Measurements from ENCODE around the gene FSTL4.

DNA sequence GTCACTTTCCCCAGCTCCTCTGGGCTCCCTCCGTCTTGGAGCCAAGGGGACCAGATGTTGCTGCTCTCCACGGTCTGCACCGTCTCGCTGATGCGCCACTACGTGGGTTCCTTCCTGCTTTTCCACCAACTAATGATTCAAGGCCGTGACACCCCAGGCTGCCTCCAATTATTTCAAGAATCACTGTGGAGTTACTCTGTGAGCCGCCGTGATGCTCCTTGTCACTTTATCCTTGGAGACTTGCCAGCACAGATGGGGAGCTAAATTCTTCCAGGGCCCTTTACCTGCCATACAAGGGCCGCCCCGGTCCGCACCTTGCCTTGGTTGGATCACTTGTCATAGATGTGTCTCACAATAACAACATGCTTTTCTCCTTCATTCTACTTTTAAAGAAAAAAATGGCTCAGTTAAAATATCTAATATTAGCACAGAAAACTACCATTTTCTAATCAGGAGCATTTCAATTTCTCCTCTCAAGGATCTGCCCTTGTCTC lies 202.0 kb downstream of the FSTL4 start:
- TF ChIP-seq POLR2A (IDR thresholded peaks at IDR 0.05) (no peak), POLR2AphosphoS5 (IDR thresholded peaks at IDR 0.05) (no peak), CTCF (IDR thresholded peaks at IDR 0.05) (no peak)
